ENCODE results near the gene STK32C. TPM values are rescaled to one million over a fixed set of nuclear protein-coding genes. Genes with fewer than 3 reads are reported as not detected.

STK32C gene
- total RNA-seq, 6 donors from 2014 or later, result 4.8 to 18.3 (median 15.6) TPM

DNA sequence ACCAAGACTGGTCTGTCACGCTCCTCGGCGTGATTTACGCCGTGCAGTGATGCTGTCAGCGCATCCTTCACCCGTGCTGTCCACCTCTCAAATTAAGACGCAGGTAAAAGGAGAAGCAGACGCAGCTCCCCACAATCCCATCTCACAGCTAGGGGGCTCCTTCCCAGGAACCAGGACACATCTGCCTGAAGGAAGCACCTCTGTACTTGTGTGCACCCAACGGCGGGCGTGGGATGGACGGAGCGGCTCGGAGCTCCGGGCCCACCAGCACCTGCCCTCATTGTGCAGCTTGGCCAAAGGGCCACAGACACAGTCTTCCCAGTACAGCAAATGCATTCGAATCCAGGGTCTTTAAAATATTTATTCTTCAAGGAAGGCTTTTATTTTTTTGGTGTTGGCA is 55.3 kb downstream of the STK32C start:
- Histone ChIP-seq H3K27ac (no peak overlapping the region), H3K4me1 (peaks cover 0 to 38% (median 2%) of the 10 kb centered on the region in 4 donors), H3K4me3 (no peak overlapping the region), H3K9me3 (no peaks in the 10 kb centered on the region), H3K36me3 (no peaks in the 10 kb centered on the region), H3K27me3 (no peaks in the 10 kb centered on the region)
- ATAC-seq (ENCODE audit: low FRiP score in 2 of 2), result no peak
- no peak for TF ChIP-seq EP300 (IDR thresholded peaks at IDR 0.05)
- peak in 1 of 2 donors; percentile 69 for DNase-seq
- 95 to 97% methylated on average over 17 of the region's 17 CpGs for WGBS, 2 donors

DNA sequence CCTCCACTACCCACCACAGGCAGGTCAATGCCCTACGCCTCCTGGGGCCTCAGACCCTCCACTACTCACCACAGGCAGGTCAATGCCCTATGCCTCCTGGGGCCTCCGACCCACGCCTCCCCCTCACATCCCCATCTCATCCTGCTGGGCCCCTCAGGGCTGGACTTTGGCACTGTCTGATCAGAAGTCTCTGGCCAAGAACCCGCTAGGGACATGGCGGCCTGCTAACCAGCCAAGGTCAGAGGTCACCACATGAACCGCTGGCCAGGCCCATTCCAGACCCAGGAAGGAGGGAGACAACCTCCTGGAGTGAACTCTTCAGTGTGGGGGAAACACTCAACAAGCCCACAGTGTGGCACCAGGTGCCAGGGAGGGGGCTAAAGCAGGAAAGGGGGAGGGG is 55.8 kb downstream of the STK32C start:
- ATAC-seq (ENCODE audit: low FRiP score in 2 of 2), result no peak

DNA sequence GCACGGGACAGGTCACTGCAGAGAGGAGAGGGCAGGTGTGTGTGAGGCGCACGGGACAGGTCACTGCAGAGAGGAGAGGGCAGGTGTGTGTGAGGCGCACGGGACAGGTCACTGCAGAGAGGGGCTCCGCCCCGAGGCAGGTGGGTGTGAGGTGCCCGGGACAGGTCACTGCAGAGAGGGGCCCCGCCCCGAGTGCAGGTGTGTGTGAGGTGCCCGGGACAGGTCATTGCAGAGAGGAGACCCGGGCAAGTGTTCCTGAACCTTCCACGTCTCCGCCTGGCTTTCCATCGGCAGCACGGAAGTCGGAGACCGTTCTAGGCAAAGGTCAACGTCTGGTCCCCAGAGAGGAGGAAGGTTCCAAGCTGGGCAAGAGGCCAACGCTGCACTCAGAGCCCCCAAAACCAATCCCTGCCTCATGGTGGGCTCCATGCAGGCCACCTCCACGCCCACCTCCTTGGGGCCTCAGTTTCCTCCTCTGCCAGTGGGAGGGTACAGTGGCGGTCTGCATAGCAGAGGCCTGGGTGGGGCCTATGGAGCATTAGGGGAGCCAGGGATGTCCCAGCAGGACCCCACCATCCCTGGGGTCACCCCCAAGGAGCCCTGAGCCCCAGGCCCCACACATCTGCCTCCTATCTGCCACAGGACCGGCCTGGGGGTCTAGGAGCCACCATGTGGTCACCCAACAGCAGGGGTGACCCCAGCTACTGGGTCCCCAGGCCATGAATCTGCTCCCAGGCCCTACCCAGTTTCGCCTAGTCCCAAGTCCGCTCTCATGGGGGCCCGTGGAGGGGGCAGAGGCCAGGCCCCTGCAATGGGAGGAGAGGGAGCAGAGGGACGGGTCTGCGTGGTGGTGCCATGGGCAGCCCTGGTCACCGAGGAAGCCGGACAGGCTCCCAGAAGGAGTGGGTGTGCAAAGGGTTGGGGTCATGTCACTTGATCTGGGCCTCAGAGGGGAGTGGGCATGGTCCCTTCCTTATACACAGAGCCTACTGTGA is 57.0 kb downstream of the STK32C start:
- H3K27me3 ChIP-seq, result no peaks in the 10 kb centered on the region
- TF ChIP-seq EP300 (IDR thresholded peaks at IDR 0.05), result no peak
- no peak for TF ChIP-seq POLR2A (IDR thresholded peaks at IDR 0.05)
- TF ChIP-seq POLR2AphosphoS5 (IDR thresholded peaks at IDR 0.05), result no peak
- TF ChIP-seq, protein P1, sequence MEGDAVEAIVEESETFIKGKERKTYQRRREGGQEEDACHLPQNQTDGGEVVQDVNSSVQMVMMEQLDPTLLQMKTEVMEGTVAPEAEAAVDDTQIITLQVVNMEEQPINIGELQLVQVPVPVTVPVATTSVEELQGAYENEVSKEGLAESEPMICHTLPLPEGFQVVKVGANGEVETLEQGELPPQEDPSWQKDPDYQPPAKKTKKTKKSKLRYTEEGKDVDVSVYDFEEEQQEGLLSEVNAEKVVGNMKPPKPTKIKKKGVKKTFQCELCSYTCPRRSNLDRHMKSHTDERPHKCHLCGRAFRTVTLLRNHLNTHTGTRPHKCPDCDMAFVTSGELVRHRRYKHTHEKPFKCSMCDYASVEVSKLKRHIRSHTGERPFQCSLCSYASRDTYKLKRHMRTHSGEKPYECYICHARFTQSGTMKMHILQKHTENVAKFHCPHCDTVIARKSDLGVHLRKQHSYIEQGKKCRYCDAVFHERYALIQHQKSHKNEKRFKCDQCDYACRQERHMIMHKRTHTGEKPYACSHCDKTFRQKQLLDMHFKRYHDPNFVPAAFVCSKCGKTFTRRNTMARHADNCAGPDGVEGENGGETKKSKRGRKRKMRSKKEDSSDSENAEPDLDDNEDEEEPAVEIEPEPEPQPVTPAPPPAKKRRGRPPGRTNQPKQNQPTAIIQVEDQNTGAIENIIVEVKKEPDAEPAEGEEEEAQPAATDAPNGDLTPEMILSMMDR (IDR thresholded peaks at IDR 0.05), result no peak
- no peaks in the 10 kb centered on the region for H3K36me3 ChIP-seq
- DNase-seq (peak in 1 of 2 donors; percentile 50), ATAC-seq (ENCODE audit: low FRiP score in 2 of 2) (no peak)
- H3K9me3 ChIP-seq, result no peaks in the 10 kb centered on the region
- no peak overlapping the region for H3K27ac ChIP-seq
- H3K4me1 ChIP-seq, result peaks cover 0 to 28% (median 2%) of the 10 kb centered on the region in 4 donors
- H3K4me3 ChIP-seq, result no peak overlapping the region
- 85 to 86% methylated on average over 18 to 29 of the region's 30 CpGs for WGBS, 2 donors

More for the DNA sequence above, 55.8 kb downstream of the STK32C start:
- no peaks in the 10 kb centered on the region for H3K27me3 ChIP-seq
- TF ChIP-seq POLR2A (IDR thresholded peaks at IDR 0.05), result no peak
- TF ChIP-seq, protein P1 (IDR thresholded peaks at IDR 0.05), result no peak
- no peak for TF ChIP-seq EP300 (IDR thresholded peaks at IDR 0.05)
- TF ChIP-seq POLR2AphosphoS5 (IDR thresholded peaks at IDR 0.05), result no peak
- no peak overlapping the region for H3K27ac ChIP-seq
- H3K36me3 ChIP-seq, result no peaks in the 10 kb centered on the region
- H3K4me3 ChIP-seq, result no peak overlapping the region
- no peak for DNase-seq
- 96 to 100% methylated on average over 6 of the region's 6 CpGs for WGBS, 2 donors
- peaks cover 0 to 37% (median 2%) of the 10 kb centered on the region in 4 donors for H3K4me1 ChIP-seq
- no peaks in the 10 kb centered on the region for H3K9me3 ChIP-seq

DNA sequence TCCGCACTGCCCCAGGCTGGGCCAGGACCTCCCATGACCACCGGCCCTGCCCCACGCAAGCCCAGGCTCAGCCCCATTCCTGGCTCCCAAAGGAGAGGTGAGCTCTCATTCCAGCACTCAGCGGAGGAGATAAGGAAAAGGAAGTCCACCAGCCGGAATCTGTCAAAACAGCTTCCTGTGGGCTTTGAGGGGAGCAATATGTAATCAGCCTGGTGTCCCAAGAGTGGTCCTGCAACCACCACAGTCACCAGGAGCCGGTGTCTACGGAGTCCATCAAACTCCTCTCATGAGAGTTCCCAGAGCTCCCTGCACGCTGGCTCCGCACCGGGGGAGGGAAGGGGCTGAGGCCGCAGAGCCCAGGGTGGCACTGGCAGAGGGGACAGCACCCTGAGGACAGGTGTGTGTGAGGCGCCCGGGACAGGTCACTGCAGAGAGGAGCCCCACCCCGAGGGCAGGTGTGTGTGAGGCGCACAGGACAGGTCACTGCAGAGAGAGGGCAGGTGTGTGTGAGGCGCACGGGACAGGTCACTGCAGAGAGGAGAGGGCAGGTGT is 57.9 kb downstream of the STK32C start:
- no peaks in the 10 kb centered on the region for H3K9me3 ChIP-seq
- H3K27me3 ChIP-seq, result no peaks in the 10 kb centered on the region
- H3K36me3 ChIP-seq, result no peaks in the 10 kb centered on the region
- no peak for ATAC-seq (ENCODE audit: low FRiP score in 2 of 2)
- TF ChIP-seq, protein P1 (IDR thresholded peaks at IDR 0.05), result no peak
- no peak for TF ChIP-seq POLR2A (IDR thresholded peaks at IDR 0.05)
- no peak for TF ChIP-seq EP300 (IDR thresholded peaks at IDR 0.05)
- TF ChIP-seq POLR2AphosphoS5 (IDR thresholded peaks at IDR 0.05), result no peak
- H3K27ac ChIP-seq, result no peak overlapping the region
- H3K4me1 ChIP-seq, result peaks cover 0 to 20% (median 2%) of the 10 kb centered on the region in 4 donors
- peak in 1 of 2 donors; percentile 70 for DNase-seq
- no peak overlapping the region for H3K4me3 ChIP-seq
- 71 to 77% methylated on average over 6 to 17 of the region's 17 CpGs for WGBS, 2 donors

DNA sequence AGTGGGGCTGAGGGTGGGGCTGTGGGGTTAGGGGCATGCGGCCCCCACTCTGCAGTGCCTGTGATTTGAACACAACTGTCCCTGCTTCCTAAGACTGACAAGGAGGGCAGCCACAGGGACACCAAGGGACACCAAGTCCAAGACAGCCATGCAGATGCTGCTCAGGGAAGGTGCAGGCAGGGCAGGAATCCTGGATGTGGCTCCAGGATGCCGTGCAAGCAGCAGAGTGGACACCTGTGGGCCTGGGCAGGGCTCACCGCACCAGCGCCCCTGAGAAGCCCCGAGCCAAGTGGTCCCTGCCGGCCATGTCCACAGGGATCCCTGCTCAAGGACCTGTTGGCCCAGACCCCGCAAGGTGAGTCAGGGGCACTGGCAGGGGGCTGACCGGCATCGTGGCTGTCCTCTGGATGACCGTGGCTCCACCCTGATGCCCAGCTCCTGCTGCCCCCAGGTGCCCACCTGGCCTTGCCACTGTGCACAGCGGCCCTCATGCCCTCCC is 58.5 kb downstream of the STK32C start:
- DNase-seq (no peak), ATAC-seq (ENCODE audit: low FRiP score in 2 of 2) (no peak)
- TF ChIP-seq EP300 (IDR thresholded peaks at IDR 0.05), result no peak
- TF ChIP-seq, protein P1 (IDR thresholded peaks at IDR 0.05), result no peak
- TF ChIP-seq POLR2AphosphoS5 (IDR thresholded peaks at IDR 0.05), result no peak
- no peak for TF ChIP-seq POLR2A (IDR thresholded peaks at IDR 0.05)
- Histone ChIP-seq H3K27me3 (no peaks in the 10 kb centered on the region), H3K27ac (no peak overlapping the region), H3K9me3 (no peaks in the 10 kb centered on the region), H3K4me3 (peak overlapping the region in 1 of 4 donors; percentile 34), H3K4me1 (peaks cover 0 to 17% (median 2%) of the 10 kb centered on the region in 4 donors), H3K36me3 (no peaks in the 10 kb centered on the region)
- WGBS, 2 donors, result 56 to 74% methylated on average over 3 of the region's 11 CpGs

Measured in upper lobe of left lung (tissue), 6 donors.